ENCODE results near the gene ORC6. TPM values are rescaled to one million over a fixed set of nuclear protein-coding genes. Genes with fewer than 3 reads are reported as not detected.
A peak's percentile ranks its signal among the peaks of the same experiment; 100 is the strongest.
"Not testable (repeated sequence)": the region's sequence is repeated elsewhere in the genome, so short reads cannot be mapped to it uniquely, and the experiment has no call there.

The ORC6 gene
- total and polyA plus RNA-seq, 4 experiments from 2014 or later = 0.30 to 3.3 (median 1.7) TPM

- H3K36me3 Mint-ChIP-seq = peaks cover 49 to 71% of the 10 kb centered on the region in 2 donors
- peak overlapping the region in 1 of 7 donors; percentile 35 for H3K27ac Mint-ChIP-seq
- H3K27me3 Mint-ChIP-seq = no peaks in the 10 kb centered on the region
- H3K9me3 Mint-ChIP-seq = no peaks in the 10 kb centered on the region
- no peak overlapping the region for H3K4me3 Mint-ChIP-seq
- Histone ChIP-seq H3K4me1 (ENCODE audit: insufficient read depth, low read length) (no peaks in the 10 kb centered on the region), H3K36me3 (ENCODE audit: insufficient read depth, low read length) (peaks cover 53% of the 10 kb centered on the region), H3K4me3 (ENCODE audit: low read length in 2 of 2) (no peak overlapping the region), H3K27ac (ENCODE audit: low read depth, low read length) (no peak overlapping the region), H3K9me3 (ENCODE audit: control insufficient read depth in 1 of 2, low read length in 2 of 2) (no peaks in the 10 kb centered on the region), H3K27me3 (ENCODE audit: insufficient read depth, low read length) (no peaks in the 10 kb centered on the region)
- POLR2A ChIA-PET (ENCODE audit: partially characterized antibody) = interaction anchor here (1.0 kb wide), 1 partner anchor 241 kb away, joined by 4 read pairs; no protein-coding TSS in a partner anchor
- peaks cover 0 to 4% (median 2%) of the 10 kb centered on the region in 4 donors for H3K4me1 Mint-ChIP-seq
- CTCF ChIA-PET (ENCODE audit: partially characterized antibody) = interaction anchor here (0.6 to 3.8 kb wide), 21 partner anchors 9 to 1922 kb away, joined by 3 to 87 read pairs (median 5); partner anchors contain the start of gene ORC6
- peak; percentile 44 to 63 (median 47) for DNase-seq
- intact Hi-C loops (cut with micrococcal nuclease) = no loop called here
These were observed 16.0 kb upstream of the ORC6 start for GRCh38 chr16:46673320-46674013.

GRCh38 chr16:46677943-46678342, 11.5 kb upstream of the ORC6 start:
- POLR2A ChIA-PET (ENCODE audit: partially characterized antibody) = interaction anchor here (0.7 kb wide), 1 partner anchor 8 kb away, joined by 4 read pairs; no protein-coding TSS in a partner anchor

DNA sequence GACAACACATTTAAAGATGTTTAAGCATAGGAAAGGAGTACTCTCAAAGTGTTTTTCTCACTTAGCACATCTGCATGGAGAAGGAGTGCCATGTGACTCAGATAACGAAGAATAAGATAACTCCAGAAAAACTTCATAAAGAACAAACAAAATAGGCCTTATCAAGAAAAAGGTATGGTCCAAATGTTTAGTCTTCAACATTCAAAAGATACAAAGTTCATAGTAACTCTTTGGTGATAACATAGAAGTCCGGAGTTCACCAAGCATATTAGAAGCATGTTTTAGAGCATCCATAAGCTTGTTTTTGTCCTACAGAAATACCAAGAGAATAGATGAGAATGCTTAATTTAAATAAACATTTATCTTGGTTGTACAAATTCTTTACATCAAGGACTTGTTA, 7.6 kb upstream of the ORC6 start:
- H3K4me3 ChIP-seq (ENCODE audit: low read length in 2 of 2); CTCF ChIA-PET (ENCODE audit: partially characterized antibody); H3K27me3 ChIP-seq (ENCODE audit: insufficient read depth, low read length); H3K27me3 Mint-ChIP-seq; H3K27ac ChIP-seq (ENCODE audit: low read depth, low read length); H3K4me3 Mint-ChIP-seq; H3K9me3 ChIP-seq (ENCODE audit: control insufficient read depth in 1 of 2, low read length in 2 of 2); H3K9me3 Mint-ChIP-seq; DNase-seq: not testable (repeated sequence)
- POLR2A ChIA-PET (ENCODE audit: partially characterized antibody) = interaction anchor here (0.7 kb wide), 1 partner anchor 40 kb away, joined by 3 read pairs; no protein-coding TSS in a partner anchor
- Mint-ChIP-seq H3K36me3 (peaks cover 27 to 45% of the 10 kb centered on the region in 2 donors), H3K4me1 (peaks cover 18 to 40% (median 29%) of the 10 kb centered on the region in 4 donors), H3K27ac (peak overlapping the region in 1 of 7 donors; percentile 61)
- H3K36me3 ChIP-seq (ENCODE audit: insufficient read depth, low read length) = peaks cover 21% of the 10 kb centered on the region
- peaks cover 24% of the 10 kb centered on the region for H3K4me1 ChIP-seq (ENCODE audit: insufficient read depth, low read length)
- intact Hi-C loops (cut with micrococcal nuclease) = loop anchor here (10.0 kb wide), 2 partner anchors 1563 to 1703 kb away; partner anchors contain the start of genes ABCC11, LONP2 and SIAH1

More at GRCh38 chr16:46677943-46678342, 11.5 kb upstream of the ORC6 start:
- H3K27ac Mint-ChIP-seq; H3K4me3 Mint-ChIP-seq; intact Hi-C loops (cut with micrococcal nuclease); H3K27me3 Mint-ChIP-seq; H3K4me1 ChIP-seq (ENCODE audit: insufficient read depth, low read length); H3K9me3 Mint-ChIP-seq; H3K27ac ChIP-seq (ENCODE audit: low read depth, low read length); H3K4me3 ChIP-seq (ENCODE audit: low read length in 2 of 2); H3K9me3 ChIP-seq (ENCODE audit: control insufficient read depth in 1 of 2, low read length in 2 of 2); H3K4me1 Mint-ChIP-seq; H3K27me3 ChIP-seq (ENCODE audit: insufficient read depth, low read length); DNase-seq: not testable (repeated sequence)
- H3K36me3 Mint-ChIP-seq = peaks cover 50 to 71% of the 10 kb centered on the region in 2 donors
- H3K36me3 ChIP-seq (ENCODE audit: insufficient read depth, low read length) = peaks cover 33% of the 10 kb centered on the region
- CTCF ChIA-PET (ENCODE audit: partially characterized antibody) = interaction anchor here (1.8 kb wide), 2 partner anchors 235 to 252 kb away, joined by 3 to 7 read pairs; no protein-coding TSS in a partner anchor

- Mint-ChIP-seq H3K27me3 (no peaks in the 10 kb centered on the region), H3K36me3 (peaks cover 0 to 10% of the 10 kb centered on the region in 2 donors), H3K4me1 (peaks cover 35 to 57% (median 46%) of the 10 kb centered on the region in 4 donors), H3K27ac (peak overlapping the region in 5 of 7 donors; percentile 39 to 83 (median 49)), H3K4me3 (peak overlapping the region in 3 of 8 donors; percentile 11 to 51 (median 12)), H3K9me3 (peaks cover 0 to 1% (median 0%) of the 10 kb centered on the region in 8 donors)
- intact Hi-C loops (cut with micrococcal nuclease) = loop anchor here (5.0 to 10.0 kb wide), 3 partner anchors 455 to 1698 kb away; partner anchors contain the start of genes ABCC11, LONP2, NETO2 and SIAH1
- Histone ChIP-seq H3K9me3 (ENCODE audit: control insufficient read depth in 1 of 2, low read length in 2 of 2) (no peaks in the 10 kb centered on the region), H3K4me3 (ENCODE audit: low read length in 2 of 2) (no peak overlapping the region), H3K27me3 (ENCODE audit: insufficient read depth, low read length) (no peaks in the 10 kb centered on the region), H3K27ac (ENCODE audit: low read depth, low read length) (no peak overlapping the region), H3K4me1 (ENCODE audit: insufficient read depth, low read length) (peaks cover 55% of the 10 kb centered on the region), H3K36me3 (ENCODE audit: insufficient read depth, low read length) (no peaks in the 10 kb centered on the region)
- CTCF ChIA-PET (ENCODE audit: partially characterized antibody) = interaction anchor here (1.4 kb wide), 1 partner anchor 14 kb away, joined by 4 read pairs; no protein-coding TSS in a partner anchor
- POLR2A ChIA-PET (ENCODE audit: partially characterized antibody) = interaction anchor here (0.6 kb wide), 1 partner anchor 65 kb away, joined by 3 read pairs; no protein-coding TSS in a partner anchor
- no peak for DNase-seq
These were observed 2.5 kb upstream of the ORC6 start for GRCh38 chr16:46686815-46687473.

DNA sequence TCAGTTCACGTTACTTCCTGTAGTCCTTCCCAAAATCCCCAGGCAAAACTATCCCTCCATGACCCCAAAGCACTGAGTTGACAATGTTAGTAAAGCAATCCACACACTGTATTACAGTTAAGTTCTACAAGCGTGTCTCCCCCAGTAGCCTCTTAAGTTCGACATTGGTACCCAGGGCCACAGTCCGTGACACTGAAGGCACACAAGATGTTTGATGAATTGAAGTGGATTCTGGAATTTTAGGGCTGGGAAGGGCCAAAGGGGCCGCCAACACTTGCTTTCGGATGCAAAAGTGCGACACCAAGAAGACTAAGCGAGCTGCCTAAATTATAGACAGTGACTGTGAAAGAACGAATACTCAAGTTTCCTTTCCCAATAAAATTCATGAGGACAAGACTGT, 2.0 kb upstream of the ORC6 start:
- Mint-ChIP-seq H3K4me1 (peaks cover 34 to 52% (median 44%) of the 10 kb centered on the region in 4 donors), H3K4me3 (no peak overlapping the region), H3K27ac (peak overlapping the region in 5 of 7 donors; percentile 39 to 83 (median 49)), H3K9me3 (peaks cover 0 to 1% (median 0%) of the 10 kb centered on the region in 8 donors), H3K27me3 (no peaks in the 10 kb centered on the region), H3K36me3 (peaks cover 0 to 5% of the 10 kb centered on the region in 2 donors)
- no peak for DNase-seq
- H3K27ac ChIP-seq (ENCODE audit: low read depth, low read length) = no peak overlapping the region
- CTCF ChIA-PET (ENCODE audit: partially characterized antibody) = no interaction called here
- intact Hi-C loops (cut with micrococcal nuclease) = loop anchor here (5.0 to 10.0 kb wide), 3 partner anchors 455 to 1697 kb away; partner anchors contain the start of genes ABCC11, LONP2, NETO2 and SIAH1
- POLR2A ChIA-PET (ENCODE audit: partially characterized antibody) = no interaction called here
- H3K36me3 ChIP-seq (ENCODE audit: insufficient read depth, low read length) = no peaks in the 10 kb centered on the region
- H3K4me1 ChIP-seq (ENCODE audit: insufficient read depth, low read length) = peaks cover 55% of the 10 kb centered on the region
- no peaks in the 10 kb centered on the region for H3K9me3 ChIP-seq (ENCODE audit: control insufficient read depth in 1 of 2, low read length in 2 of 2)
- no peak overlapping the region for H3K4me3 ChIP-seq (ENCODE audit: low read length in 2 of 2)
- H3K27me3 ChIP-seq (ENCODE audit: insufficient read depth, low read length) = no peaks in the 10 kb centered on the region

DNA sequence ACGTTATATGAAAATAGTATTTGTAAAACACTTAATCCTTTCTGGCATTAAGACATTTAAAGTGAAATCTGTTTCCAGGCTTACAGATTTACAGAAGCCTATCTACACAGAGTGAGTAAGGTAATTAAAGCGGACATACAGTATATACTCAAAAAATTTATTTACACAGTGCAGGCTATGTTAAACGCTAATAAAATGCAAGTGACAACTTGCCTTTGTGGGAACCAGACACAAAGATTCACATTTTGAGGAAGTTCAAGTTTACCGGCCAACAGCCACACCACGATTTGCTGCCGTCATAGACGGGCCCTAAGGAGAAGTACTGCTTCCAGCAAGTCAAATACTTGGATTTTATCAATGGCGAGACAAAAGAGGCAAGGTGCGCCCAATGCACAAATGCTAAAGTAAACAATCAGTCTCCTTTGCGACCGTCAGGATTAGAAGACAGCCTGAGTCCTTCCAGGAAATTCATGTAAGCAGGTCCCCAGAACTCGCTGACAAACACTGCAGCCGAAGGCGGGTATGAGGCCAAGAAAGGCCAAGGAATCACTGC, 1.3 kb upstream of the ORC6 start:
- H3K4me3 Mint-ChIP-seq = no peak overlapping the region
- ChIA-PET POLR2A (ENCODE audit: partially characterized antibody) (no interaction called here), CTCF (ENCODE audit: partially characterized antibody) (no interaction called here)
- Histone ChIP-seq H3K36me3 (ENCODE audit: insufficient read depth, low read length) (no peaks in the 10 kb centered on the region), H3K27ac (ENCODE audit: low read depth, low read length) (peak overlapping the region; percentile 92), H3K4me3 (ENCODE audit: low read length in 2 of 2) (peak overlapping the region; percentile 92 to 97), H3K27me3 (ENCODE audit: insufficient read depth, low read length) (no peaks in the 10 kb centered on the region), H3K4me1 (ENCODE audit: insufficient read depth, low read length) (peaks cover 55% of the 10 kb centered on the region), H3K9me3 (ENCODE audit: control insufficient read depth in 1 of 2, low read length in 2 of 2) (no peaks in the 10 kb centered on the region)
- no peak overlapping the region for H3K27ac Mint-ChIP-seq
- peaks cover 0 to 4% of the 10 kb centered on the region in 2 donors for H3K36me3 Mint-ChIP-seq
- H3K4me1 Mint-ChIP-seq = peaks cover 32 to 48% (median 42%) of the 10 kb centered on the region in 4 donors
- no peaks in the 10 kb centered on the region for H3K27me3 Mint-ChIP-seq
- intact Hi-C loops (cut with micrococcal nuclease) = loop anchor here (2.0 to 10.0 kb wide), 6 partner anchors 67 to 1923 kb away; partner anchors contain the start of genes ABCC11, ITFG1, LONP2 and N4BP1
- peaks cover 0 to 1% (median 0%) of the 10 kb centered on the region in 8 donors for H3K9me3 Mint-ChIP-seq
- DNase-seq = no peak
